ENCODE data around the gene UBXN1. TPM values are rescaled to one million over a fixed set of nuclear protein-coding genes. Genes with fewer than 3 reads are reported as not detected.
A peak's percentile ranks its signal among the peaks of the same experiment; 100 is the strongest.

UBXN1 gene
- total RNA-seq, 2 donors from 2014 or later, result 70.7 to 93.4 TPM

DNA sequence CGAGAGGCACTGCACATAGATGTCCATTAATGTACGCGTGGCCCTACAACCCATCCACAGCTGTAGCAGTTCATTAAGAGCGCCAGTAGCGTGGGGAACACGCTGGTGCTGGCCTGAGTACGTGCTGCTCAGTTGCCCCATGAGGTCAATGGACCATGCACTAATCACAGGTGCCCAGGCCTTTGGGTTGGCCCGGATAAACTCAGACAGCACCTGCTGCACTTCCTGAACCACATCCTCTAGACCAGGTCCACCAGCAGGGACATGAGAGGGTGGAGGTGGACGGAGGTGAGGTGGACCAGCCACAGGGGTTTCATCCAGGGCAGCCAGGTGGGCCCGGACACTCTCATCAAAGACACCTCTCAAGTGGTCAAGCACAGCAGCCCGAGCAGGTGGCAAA is 29.4 kb downstream of the UBXN1 start:
- no peaks in the 10 kb centered on the region for H3K27me3 Mint-ChIP-seq
- ATAC-seq (replicated peaks), result no peak
- H3K4me3 Mint-ChIP-seq, result no peak overlapping the region
- no peaks in the 10 kb centered on the region for H3K9me3 Mint-ChIP-seq
- peaks cover 11% of the 10 kb centered on the region for H3K4me1 Mint-ChIP-seq
- peaks cover 44% of the 10 kb centered on the region for H3K36me3 Mint-ChIP-seq (ENCODE audit: low read depth)
- no peak overlapping the region for H3K27ac Mint-ChIP-seq

DNA sequence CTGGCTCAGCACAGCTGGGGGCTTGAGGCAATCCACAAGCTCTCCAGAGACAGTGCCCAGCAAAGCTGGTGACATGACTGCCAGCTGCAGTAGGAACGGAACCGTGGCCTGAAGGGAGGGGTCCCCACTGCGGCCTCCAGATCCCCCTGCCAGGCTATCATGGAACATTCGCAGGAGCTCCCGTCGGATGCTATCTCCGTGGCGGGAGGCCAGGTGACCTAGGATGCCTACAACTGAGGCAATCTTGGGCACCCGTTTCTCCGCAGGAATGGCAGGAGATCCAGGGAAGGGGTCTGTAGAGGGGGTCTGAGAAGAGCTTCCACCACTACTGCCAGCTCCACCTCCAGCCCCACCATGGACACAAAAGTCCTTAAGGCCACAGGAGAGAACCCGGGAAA is 29.9 kb downstream of the UBXN1 start:
- H3K4me3 Mint-ChIP-seq, result no peak overlapping the region
- ATAC-seq (replicated peaks), result no peak
- H3K36me3 Mint-ChIP-seq (ENCODE audit: low read depth), result peaks cover 49% of the 10 kb centered on the region
- no peaks in the 10 kb centered on the region for H3K9me3 Mint-ChIP-seq
- H3K27me3 Mint-ChIP-seq, result no peaks in the 10 kb centered on the region
- H3K4me1 Mint-ChIP-seq, result peaks cover 11% of the 10 kb centered on the region
- no peak overlapping the region for H3K27ac Mint-ChIP-seq

DNA sequence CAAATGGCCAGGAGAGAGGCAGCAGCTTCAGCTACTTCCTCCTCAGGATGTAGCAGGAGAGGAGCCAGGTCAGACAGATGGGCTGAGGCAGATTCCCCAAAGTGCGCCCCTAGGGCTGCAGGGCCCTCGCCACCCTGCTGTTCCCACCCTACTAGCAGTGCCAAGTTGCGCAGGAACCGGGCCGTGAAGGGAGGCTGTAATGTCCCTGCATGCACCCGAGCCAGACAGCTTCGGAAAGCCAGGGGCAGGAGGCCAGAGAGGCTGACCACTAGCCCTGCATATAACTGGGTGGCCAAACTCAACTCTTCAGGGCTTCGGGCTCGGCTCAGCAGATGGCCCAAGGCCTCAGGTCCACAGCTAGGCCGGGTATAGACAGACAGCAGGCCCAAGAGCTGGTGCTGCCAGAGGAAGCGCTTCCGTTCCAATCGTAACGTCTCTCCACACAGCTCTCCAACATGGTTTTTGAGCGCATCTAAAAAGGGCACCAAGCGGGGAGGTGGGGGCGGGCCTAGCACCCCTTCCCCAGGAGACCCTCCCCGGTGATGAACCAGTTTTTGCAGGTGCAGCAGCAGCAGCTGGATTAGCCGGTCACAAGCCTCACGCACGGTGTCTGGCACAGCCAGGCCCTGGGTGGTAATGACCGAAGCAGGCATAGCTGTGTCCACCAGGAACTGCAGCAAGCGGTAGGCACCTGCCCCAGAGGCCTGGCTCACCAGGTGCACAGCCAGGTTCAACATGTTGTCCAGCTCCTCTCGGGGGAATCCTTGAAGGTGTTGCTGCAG is 30.5 kb downstream of the UBXN1 start:
- no peak for ATAC-seq (replicated peaks)
- H3K27me3 Mint-ChIP-seq, result no peaks in the 10 kb centered on the region
- H3K27ac Mint-ChIP-seq, result no peak overlapping the region
- H3K36me3 Mint-ChIP-seq (ENCODE audit: low read depth), result peaks cover 51% of the 10 kb centered on the region
- peaks cover 7% of the 10 kb centered on the region for H3K4me1 Mint-ChIP-seq
- H3K4me3 Mint-ChIP-seq, result no peak overlapping the region
- H3K9me3 Mint-ChIP-seq, result no peaks in the 10 kb centered on the region

DNA sequence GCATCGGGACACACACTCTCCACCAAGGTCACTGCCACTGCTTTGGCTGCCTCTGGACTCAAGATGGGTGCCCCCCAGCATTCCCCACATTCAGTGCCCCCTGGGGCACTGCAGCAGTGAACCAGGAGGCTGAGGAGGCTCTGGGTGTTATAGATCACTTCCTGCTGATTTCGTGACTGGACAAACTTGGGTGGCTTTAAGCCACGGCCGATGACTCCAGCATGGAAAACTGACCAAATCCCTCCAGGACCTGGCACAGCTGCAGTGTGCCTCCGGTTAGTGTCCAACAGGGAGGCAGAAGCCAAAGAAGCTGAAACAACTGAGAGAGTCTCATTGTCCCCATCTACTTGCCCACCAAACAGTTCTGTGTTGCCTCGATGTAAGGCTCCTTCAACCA is 31.3 kb downstream of the UBXN1 start:
- ATAC-seq (replicated peaks), result no peak
- Mint-ChIP-seq H3K36me3 (ENCODE audit: low read depth) (peaks cover 57% of the 10 kb centered on the region), H3K9me3 (no peaks in the 10 kb centered on the region), H3K27me3 (no peaks in the 10 kb centered on the region), H3K4me1 (peaks cover 6% of the 10 kb centered on the region), H3K27ac (no peak overlapping the region), H3K4me3 (peak overlapping the region; percentile 100)

DNA sequence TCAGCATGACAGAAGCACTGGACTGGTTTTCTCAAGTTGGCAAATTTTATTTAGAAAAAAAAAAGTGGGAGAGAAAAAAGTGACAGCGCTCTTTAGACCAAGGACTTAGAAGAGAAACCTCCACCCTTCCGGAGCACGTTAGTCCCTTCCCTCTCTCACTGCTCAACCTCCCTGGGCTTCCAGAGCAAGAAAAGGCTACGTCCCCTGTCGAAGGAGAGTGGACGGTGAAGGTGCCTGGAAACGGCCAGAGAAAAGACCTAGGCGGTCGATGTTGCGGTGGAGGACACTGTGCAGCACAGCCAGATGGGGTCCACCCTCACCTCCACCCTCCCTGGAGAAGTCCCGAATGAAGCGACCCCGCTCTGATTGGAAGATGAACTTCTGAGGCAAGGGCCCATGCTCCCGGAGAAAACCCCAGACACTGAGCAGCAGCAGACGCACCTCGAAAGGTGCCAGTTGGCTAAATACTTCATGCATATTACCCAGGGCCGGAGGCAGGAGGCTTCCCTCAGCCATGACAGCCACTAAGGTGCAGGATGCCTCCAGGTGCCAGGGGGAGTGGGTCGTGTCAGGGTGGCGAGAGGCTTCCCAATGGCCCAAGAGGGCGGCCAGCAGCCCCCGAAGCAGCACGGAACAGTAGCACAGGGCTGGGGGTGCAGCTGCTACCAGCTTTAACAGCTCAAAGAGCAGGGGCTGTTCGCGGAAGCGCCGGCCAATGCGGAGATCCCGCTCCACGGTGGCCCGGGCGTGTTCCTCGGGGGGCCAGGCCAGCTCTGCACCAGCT is 31.9 kb downstream of the UBXN1 start:
- Mint-ChIP-seq H3K27ac (peak overlapping the region; percentile 97), H3K4me3 (peak overlapping the region; percentile 100), H3K4me1 (no peaks in the 10 kb centered on the region), H3K9me3 (no peaks in the 10 kb centered on the region), H3K27me3 (no peaks in the 10 kb centered on the region), H3K36me3 (ENCODE audit: low read depth) (peaks cover 54% of the 10 kb centered on the region)
- ATAC-seq (replicated peaks), result no peak

DNA sequence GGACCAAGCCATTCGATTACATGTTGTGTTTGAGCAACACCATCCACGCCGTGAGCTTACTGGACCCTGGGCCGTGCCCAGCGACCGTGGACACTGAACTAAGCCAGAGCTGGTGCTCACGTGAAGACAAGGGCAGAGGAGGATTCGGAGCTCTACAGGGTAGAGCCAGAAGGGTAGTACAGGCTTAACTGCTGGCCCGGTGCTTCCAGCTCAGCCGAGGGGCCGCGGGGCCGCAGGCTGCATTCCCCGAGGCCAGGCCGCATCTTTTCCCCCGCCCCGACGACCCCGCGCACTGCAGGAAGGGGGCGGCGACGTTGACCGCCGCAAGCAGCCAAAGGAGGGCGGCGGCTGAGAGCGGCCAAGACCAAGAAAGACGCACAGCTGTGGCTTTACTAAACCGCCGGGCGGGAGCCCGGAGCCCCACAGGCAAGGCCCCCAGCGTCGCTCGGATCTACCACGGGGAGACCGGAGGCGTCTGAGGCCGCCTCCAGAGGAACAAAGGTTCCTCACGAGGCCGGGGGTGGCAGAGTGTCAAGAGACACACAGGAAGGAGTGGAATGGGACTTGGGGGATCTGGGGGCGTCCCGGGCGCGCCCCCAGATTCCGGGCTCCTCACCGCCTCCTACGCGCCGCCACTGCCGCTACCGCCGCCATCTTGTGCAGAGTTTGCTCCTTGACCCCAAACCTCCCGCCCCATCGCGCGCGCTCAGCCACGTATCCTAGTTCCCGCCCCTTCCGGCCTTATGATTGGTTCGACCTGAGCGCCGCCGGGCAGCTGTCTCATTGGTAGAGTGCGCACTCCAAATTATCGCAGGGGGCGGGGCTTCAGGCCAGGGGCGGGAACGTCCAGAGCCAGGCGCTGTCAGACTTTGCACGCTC is 32.7 kb downstream of the UBXN1 start, which contains the start of gene GANAB:
Gene GANAB, minus strand, starts transcription at position 668 of the 879 bp plus-strand sequence. Its CDS starts 14 bp downstream, at position 654.
- peak within 1 kb of the TSS; percentile 97 for H3K27ac Mint-ChIP-seq
- no peaks in the 10 kb centered on the region for H3K27me3 Mint-ChIP-seq
- H3K9me3 Mint-ChIP-seq, result no peaks in the 10 kb centered on the region
- peaks cover 54% of the 10 kb centered on the region for H3K36me3 Mint-ChIP-seq (ENCODE audit: low read depth)
- H3K4me3 Mint-ChIP-seq, result peak within 1 kb of the TSS; percentile 100
- no peaks in the 10 kb centered on the region for H3K4me1 Mint-ChIP-seq
- ATAC-seq (replicated peaks), result peak; percentile 99

DNA sequence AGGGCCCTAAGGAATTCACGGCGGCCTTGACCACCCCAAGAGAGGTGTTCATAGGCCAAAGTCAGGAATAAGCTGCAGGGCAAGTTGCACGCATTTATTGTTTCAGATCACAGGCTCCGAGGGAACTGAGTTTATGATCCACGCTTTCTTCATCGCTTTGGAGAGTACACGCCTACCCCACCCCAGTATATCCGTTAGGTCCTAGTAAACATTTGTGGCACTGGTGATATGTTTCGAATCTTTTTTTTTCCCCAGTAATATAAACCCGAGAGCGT is 33.3 kb downstream of the UBXN1 start:
- peak; percentile 1 for ATAC-seq (replicated peaks)
- peaks cover 5% of the 10 kb centered on the region for H3K4me1 Mint-ChIP-seq
- no peaks in the 10 kb centered on the region for H3K27me3 Mint-ChIP-seq
- H3K36me3 Mint-ChIP-seq (ENCODE audit: low read depth), result peaks cover 59% of the 10 kb centered on the region
- H3K4me3 Mint-ChIP-seq, result peak overlapping the region; percentile 100
- no peaks in the 10 kb centered on the region for H3K9me3 Mint-ChIP-seq
- H3K27ac Mint-ChIP-seq, result peak overlapping the region; percentile 97

DNA sequence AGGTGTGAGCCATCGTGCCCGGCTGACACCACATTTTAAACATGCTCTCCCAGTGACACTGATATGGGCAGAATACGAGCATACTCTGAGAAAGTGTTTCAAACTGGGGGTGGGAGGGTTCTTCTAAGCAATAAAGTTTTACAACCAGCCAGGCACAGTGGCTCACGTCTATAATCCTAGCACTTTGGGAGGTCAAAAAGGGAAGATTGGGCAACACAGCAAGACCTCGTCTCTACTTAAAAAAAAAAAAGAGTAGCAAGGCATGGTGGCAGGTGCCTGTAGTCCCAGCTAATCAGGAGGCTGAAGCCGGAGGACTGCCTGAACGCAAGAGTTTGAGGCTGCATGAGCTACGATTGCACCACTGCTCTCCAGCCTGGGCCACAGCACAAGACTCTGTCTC is 34.7 kb downstream of the UBXN1 start:
- peak overlapping the region; percentile 100 for H3K4me3 Mint-ChIP-seq
- H3K4me1 Mint-ChIP-seq, result peaks cover 11% of the 10 kb centered on the region
- no peaks in the 10 kb centered on the region for H3K27me3 Mint-ChIP-seq
- H3K9me3 Mint-ChIP-seq, result no peaks in the 10 kb centered on the region
- peaks cover 63% of the 10 kb centered on the region for H3K36me3 Mint-ChIP-seq (ENCODE audit: low read depth)
- no peak overlapping the region for H3K27ac Mint-ChIP-seq
- no peak for ATAC-seq (replicated peaks)

DNA sequence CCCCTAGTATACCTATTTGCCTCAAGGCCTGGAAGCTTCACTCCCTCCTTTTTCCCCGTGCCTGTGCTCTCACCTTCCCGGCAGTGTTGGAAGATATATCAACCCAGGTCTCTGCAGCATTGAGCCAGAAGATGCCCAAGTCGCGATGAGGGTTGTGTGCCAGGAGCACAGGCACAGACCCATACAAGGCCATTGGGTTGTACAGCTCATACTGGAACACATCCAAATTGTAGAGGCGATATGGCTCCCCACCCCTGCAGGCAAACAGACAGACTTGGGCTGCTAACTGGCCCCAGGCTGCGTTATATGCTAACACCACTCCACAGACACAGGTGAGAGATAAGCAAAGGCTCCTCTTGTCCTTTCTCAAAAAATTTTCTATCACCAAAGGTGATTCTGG is 46.4 kb downstream of the UBXN1 start:
- H3K4me3 Mint-ChIP-seq, result no peak overlapping the region
- H3K9me3 Mint-ChIP-seq, result no peaks in the 10 kb centered on the region
- peaks cover 100% of the 10 kb centered on the region for H3K36me3 Mint-ChIP-seq (ENCODE audit: low read depth)
- ATAC-seq (replicated peaks), result no peak
- H3K4me1 Mint-ChIP-seq, result peaks cover 5% of the 10 kb centered on the region
- H3K27ac Mint-ChIP-seq, result peak overlapping the region; percentile 57
- no peaks in the 10 kb centered on the region for H3K27me3 Mint-ChIP-seq

DNA sequence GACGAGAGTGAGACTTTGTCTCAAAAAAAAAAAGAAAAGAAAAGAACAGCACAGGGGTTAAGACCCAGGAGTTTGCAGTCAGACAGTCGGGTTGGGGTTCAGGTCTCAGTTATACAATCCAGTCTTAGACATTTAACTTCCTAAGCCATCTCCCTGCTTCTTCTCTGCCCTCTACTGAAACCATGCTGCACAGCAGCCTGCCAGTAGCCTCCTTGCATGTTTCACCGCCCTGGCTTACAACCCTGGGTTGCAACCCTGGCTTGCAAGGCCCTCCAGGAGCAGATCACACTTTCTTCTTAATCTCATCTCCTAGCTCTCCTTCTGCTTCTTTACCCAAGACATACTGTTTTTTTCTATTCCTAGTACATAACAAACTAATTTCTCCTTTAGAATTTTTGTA is 51.2 kb downstream of the UBXN1 start:
- Mint-ChIP-seq H3K4me1 (no peaks in the 10 kb centered on the region), H3K36me3 (ENCODE audit: low read depth) (peaks cover 84% of the 10 kb centered on the region)
- ATAC-seq (replicated peaks), result no peak

More for the DNA sequence above, 51.2 kb downstream of the UBXN1 start:
- H3K4me3 Mint-ChIP-seq, result no peak overlapping the region
- H3K27ac Mint-ChIP-seq, result no peak overlapping the region
- no peaks in the 10 kb centered on the region for H3K9me3 Mint-ChIP-seq
- no peaks in the 10 kb centered on the region for H3K27me3 Mint-ChIP-seq

Other genes starting within 250 kb of the UBXN1 start
- 100 to 1,000 TPM; 155 to 336 TPM for gene AHNAK, start 132.3 kb downstream of the UBXN1 start, total RNA-seq
- 1,000 to 10,000 TPM; 1,690 to 1,865 TPM for gene EEF1G, start 105.2 kb downstream of the UBXN1 start, total RNA-seq
- gene TUT1, start 87.5 kb downstream of the UBXN1 start, total RNA-seq, result 10 to 100 TPM; 23.8 to 25.7 TPM
- 100 to 1,000 TPM; 142 to 198 TPM for gene MTA2, start 77.2 kb downstream of the UBXN1 start, total RNA-seq
- 100 to 1,000 TPM; 122 to 130 TPM for gene EML3, start 66.3 kb downstream of the UBXN1 start, total RNA-seq
- gene ROM1, start 65.8 kb downstream of the UBXN1 start, total RNA-seq, result 1 to 10 TPM; 2.0 to 3.0 TPM
- 10 to 100 TPM; 60.5 to 71.9 TPM for gene B3GAT3, start 57.1 kb downstream of the UBXN1 start, total RNA-seq
- gene GANAB, start 32.5 kb downstream of the UBXN1 start, total RNA-seq, result 100 to 1,000 TPM; 226 to 266 TPM
- gene INTS5, start 25.8 kb downstream of the UBXN1 start, total RNA-seq, result 10 to 100 TPM; 26.5 to 27.8 TPM
- 10 to 100 TPM; 65.0 to 89.6 TPM for gene C11orf98, start 13.9 kb downstream of the UBXN1 start, total RNA-seq
- gene CSKMT, start 13.8 kb downstream of the UBXN1 start, total RNA-seq, result 10 to 100 TPM; 23.6 TPM
- 1 to 10 TPM; 2.5 to 2.7 TPM for gene UQCC3, start 7.4 kb downstream of the UBXN1 start, total RNA-seq
- 10 to 100 TPM; 27.0 to 28.5 TPM for gene LBHD1, start 6.8 kb downstream of the UBXN1 start, total RNA-seq
- under 1 TPM; 0.45 to 0.56 TPM for gene LRRN4CL, start 10.5 kb upstream of the UBXN1 start, total RNA-seq
- 10 to 100 TPM; 31.1 to 39.2 TPM for gene BSCL2, start 28.4 kb upstream of the UBXN1 start, total RNA-seq
- not detected for gene GNG3, start 28.6 kb upstream of the UBXN1 start, total RNA-seq
- 10 to 100 TPM; 54.0 to 60.1 TPM for gene HNRNPUL2, start 48.4 kb upstream of the UBXN1 start, total RNA-seq
- gene TTC9C, start 49.4 kb upstream of the UBXN1 start, total RNA-seq, result 10 to 100 TPM; 49.9 to 56.2 TPM
- gene ZBTB3, start 75.1 kb upstream of the UBXN1 start, total RNA-seq, result 10 to 100 TPM; 12.8 to 13.9 TPM
- 100 to 1,000 TPM in 1 of 2 donors, 10 to 100 TPM in 1; 92.0 to 114 TPM for gene POLR2G, start 82.5 kb upstream of the UBXN1 start, total RNA-seq
- 10 to 100 TPM; 14.1 to 27.5 TPM for gene TAF6L, start 92.3 kb upstream of the UBXN1 start, total RNA-seq
- 10 to 100 TPM; 18.6 to 20.9 TPM for gene TMEM179B, start 108.3 kb upstream of the UBXN1 start, total RNA-seq
- 10 to 100 TPM in 1 of 2 donors, 1 to 10 TPM in 1; 6.2 to 16.2 TPM for gene TMEM223, start 112.9 kb upstream of the UBXN1 start, total RNA-seq
- gene NXF1, start 126.4 kb upstream of the UBXN1 start, total RNA-seq, result 100 to 1,000 TPM in 1 of 2 donors, 10 to 100 TPM in 1; 85.8 to 115 TPM
- gene STX5, start 153.0 kb upstream of the UBXN1 start, total RNA-seq, result 10 to 100 TPM; 23.4 to 32.0 TPM
- gene TEX54, start 153.8 kb upstream of the UBXN1 start, total RNA-seq, result under 1 TPM; 0.82 TPM
- 100 to 1,000 TPM in 1 of 2 donors, 10 to 100 TPM in 1; 70.3 to 104 TPM for gene WDR74, start 160.5 kb upstream of the UBXN1 start, total RNA-seq
- 100 to 1,000 TPM; 176 to 287 TPM for gene SLC3A2, start 201.8 kb upstream of the UBXN1 start, total RNA-seq
- not detected for gene CHRM1, start 242.3 kb upstream of the UBXN1 start, total RNA-seq